PFSK-1 (cell line): ENCODE measurements around the gene EPG5.

Source experiments
- FOXP2 ChIP-seq: optimal IDR thresholded peaks from 2 replicates; pipeline ENCODE3; 2011; ENCODE audit warnings: borderline replicate concordance, control low read depth, inconsistent platforms; ENCODE audit not compliant: insufficient read depth; ENCODE audit errors: extremely low read length, extremely low read depth
- POLR2AphosphoS5 ChIP-seq: IDR thresholded peaks from 2 replicates; pipeline ENCODE4 v1.6.1; 2012; ENCODE audit warnings: low read depth, mild to moderate bottlenecking, control low read depth, low read length, moderate library complexity
- SIN3A ChIP-seq: IDR thresholded peaks from 2 replicates; pipeline ENCODE4 v1.6.1; 2012; ENCODE audit warnings: mild to moderate bottlenecking, low read length, moderate library complexity, borderline replicate concordance; ENCODE audit not compliant: insufficient read depth
- TAF1 ChIP-seq: IDR thresholded peaks from 2 replicates; pipeline ENCODE4 v1.6.1; 2012; ENCODE audit warnings: low read length, control low read depth, borderline replicate concordance; ENCODE audit not compliant: insufficient read depth
- TF ChIP-seq, protein P1 (sequence below), 2 experiments: IDR thresholded peaks; 2 replicates each; pipeline versions ENCODE4 v1.6.1 to v1.8.0; 2011 to 2012; ENCODE audit warnings: low read depth in 2 of 2, low read length in 2 of 2, control low read depth in 1 of 2, inconsistent platforms in 1 of 2, mild to moderate bottlenecking in 1 of 2, moderate library complexity in 1 of 2; ENCODE audit not compliant: insufficient read depth in 1 of 2

Gene EPG5

DNA sequence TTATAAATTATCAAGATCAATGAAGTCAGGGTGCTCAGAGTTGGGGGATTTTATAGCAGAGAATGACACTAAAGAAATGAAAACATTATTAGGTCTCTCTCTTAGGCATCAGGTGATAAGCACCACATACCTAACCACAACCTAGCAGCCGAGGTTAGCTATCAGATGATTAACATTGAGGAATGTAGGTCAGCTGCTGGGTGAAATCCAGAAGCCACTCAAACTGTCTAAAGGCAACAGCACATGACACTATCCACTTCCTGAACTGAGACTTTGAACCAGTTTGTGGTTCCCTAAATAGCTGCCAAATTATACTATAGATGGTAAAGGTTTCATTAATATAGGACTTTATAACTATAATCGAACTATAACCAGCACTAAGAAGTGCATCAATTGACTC is 4.7 kb downstream of the EPG5 start:
- no peak for TF ChIP-seq TAF1
- TF ChIP-seq POLR2AphosphoS5 = no peak
- TF ChIP-seq, protein P1, sequence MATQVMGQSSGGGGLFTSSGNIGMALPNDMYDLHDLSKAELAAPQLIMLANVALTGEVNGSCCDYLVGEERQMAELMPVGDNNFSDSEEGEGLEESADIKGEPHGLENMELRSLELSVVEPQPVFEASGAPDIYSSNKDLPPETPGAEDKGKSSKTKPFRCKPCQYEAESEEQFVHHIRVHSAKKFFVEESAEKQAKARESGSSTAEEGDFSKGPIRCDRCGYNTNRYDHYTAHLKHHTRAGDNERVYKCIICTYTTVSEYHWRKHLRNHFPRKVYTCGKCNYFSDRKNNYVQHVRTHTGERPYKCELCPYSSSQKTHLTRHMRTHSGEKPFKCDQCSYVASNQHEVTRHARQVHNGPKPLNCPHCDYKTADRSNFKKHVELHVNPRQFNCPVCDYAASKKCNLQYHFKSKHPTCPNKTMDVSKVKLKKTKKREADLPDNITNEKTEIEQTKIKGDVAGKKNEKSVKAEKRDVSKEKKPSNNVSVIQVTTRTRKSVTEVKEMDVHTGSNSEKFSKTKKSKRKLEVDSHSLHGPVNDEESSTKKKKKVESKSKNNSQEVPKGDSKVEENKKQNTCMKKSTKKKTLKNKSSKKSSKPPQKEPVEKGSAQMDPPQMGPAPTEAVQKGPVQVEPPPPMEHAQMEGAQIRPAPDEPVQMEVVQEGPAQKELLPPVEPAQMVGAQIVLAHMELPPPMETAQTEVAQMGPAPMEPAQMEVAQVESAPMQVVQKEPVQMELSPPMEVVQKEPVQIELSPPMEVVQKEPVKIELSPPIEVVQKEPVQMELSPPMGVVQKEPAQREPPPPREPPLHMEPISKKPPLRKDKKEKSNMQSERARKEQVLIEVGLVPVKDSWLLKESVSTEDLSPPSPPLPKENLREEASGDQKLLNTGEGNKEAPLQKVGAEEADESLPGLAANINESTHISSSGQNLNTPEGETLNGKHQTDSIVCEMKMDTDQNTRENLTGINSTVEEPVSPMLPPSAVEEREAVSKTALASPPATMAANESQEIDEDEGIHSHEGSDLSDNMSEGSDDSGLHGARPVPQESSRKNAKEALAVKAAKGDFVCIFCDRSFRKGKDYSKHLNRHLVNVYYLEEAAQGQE (IDR thresholded peaks at IDR 0.05; ENCODE audit: insufficient read depth in 1 of 2, low read depth in 2 of 2, low read length in 2 of 2) = no peak
- no peak for TF ChIP-seq SIN3A
- no peak for TF ChIP-seq FOXP2

DNA sequence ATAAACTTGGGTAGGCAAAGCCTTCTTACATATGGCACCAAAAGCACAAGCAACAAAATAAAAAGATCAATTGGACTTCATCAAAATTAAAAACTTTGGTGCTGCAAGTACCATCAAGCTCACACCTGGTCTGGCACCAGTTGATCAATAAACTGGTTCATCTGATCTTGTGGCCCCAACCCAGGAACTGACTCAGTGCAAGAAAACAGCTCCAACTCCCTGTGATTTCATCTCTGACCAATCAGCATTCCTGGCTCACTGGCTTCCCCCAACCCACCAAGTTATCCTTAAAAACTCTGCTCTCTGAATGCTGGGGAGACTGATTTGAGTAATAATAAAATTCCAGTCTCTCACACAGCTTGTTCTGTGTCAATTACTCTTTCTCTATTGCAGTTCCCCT is 8.4 kb downstream of the EPG5 start:
- TF ChIP-seq SIN3A (no peak), TAF1 (no peak)

DNA sequence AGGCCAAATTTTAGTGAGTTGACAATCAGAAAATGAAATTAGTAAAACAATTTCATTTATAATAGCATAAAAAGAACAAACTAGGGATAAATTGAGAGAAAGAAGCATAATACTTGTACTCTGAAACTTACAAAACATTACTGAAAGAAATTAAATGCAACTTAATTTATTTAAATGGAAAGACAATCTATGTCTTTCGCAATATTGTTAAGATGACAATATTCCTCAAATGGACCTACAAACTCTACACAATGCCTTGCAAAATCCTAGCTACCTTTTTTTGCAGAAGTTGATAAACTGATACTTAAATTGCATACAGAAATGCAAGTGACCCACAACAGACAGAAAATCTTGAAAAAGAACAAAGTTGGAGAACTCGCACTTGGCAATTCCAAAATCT is 9.1 kb downstream of the EPG5 start:
- TF ChIP-seq, protein P1 (IDR thresholded peaks at IDR 0.05; ENCODE audit: insufficient read depth in 1 of 2, low read depth in 2 of 2, low read length in 2 of 2) = no peak
- TF ChIP-seq TAF1 (no peak), POLR2AphosphoS5 (no peak), FOXP2 (no peak), SIN3A (no peak)

DNA sequence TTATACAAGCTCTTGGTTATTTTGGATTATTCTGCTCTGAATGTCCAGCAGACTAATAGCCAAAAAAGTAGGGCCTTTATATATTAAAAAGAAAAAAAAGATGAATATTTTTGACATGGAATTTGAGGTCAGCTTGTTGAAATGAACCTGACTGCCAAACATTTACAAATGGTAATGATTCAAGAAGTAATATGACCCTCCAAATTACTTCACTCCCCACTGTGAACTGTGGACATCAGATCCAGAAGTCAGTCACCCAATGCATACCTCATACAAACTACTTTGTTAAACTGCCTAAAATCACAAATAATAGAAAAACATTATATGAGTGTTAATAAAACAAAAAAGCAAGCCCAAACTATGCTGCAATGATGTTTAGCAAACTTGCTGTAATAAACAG is 10.0 kb downstream of the EPG5 start:
- no peak for TF ChIP-seq FOXP2
- no peak for TF ChIP-seq SIN3A

DNA sequence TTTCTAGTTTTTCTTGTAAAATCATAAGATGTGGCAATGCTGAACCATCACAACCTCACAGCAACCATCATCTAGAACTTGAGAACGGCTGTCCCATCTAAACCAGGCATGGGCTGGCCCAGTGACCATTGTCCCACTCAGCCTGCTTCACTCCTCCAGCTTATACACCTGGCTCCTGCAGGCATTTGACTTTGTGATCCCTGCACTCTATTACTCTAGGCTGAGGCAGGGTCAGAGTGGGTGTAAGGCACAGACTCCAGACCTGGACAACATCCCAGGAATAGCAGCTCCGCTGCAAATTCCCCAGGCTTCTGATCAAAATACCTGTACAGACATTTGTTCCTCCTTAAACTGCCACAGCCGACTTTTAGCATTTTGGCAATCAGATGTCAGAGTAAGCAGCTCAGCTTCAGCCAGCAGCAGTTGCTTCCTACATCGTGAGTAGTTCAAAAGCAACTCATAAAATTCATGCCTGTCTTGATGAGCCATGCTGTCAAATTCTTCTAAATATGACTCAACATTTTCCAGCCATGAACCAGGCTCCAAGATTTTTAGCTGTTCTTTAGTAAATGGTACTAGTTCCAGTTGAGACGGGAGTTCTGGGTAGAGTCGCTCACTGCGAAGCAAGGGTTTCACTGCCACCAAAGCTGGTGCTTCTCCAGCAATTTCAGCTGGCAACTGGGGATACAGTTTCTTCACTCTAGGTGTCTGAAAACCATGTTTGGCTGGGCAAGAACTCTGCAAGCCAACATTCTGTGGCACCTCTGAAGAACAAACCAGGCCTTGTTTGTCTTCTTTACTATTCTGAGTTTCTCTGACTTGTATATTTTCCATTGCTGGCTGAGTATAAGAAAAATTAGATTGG is 12.8 kb downstream of the EPG5 start:
- TF ChIP-seq, protein P1 (IDR thresholded peaks at IDR 0.05; ENCODE audit: insufficient read depth in 1 of 2, low read depth in 2 of 2, low read length in 2 of 2) = no peak

DNA sequence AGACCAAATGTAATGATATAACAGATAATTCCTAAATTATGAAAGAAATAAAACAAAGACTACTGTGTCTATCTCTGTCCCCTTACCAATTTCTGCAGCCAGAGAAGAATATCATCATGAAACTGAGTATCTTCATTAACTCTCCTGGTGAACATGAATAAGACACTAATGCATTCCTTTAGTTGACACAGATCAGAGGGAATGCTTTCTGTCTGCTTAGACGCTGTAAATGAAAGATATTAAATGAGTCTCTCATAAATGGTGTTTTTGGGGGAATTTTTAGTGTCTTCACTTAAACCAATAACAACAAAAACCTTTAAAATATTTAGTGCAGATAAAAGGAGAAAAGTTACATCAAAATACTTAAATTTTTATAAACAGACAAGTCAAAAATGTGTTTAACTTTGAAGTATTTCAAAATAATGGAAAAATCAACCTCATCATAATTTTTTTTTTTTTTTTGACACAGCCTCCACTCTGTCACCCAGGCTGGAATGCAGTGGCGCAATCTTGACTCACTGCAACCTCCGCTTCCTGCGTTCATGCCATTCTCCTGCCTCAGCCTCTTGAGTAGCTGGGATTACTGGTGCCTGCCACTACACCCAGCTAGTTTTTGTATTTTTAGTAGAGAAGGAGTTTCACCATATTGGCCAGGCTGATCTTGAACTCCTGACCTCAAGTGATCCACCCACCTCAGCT is 16.0 kb downstream of the EPG5 start:
- TF ChIP-seq FOXP2 = no peak
- TF ChIP-seq SIN3A = no peak
- TF ChIP-seq, protein P1 (IDR thresholded peaks at IDR 0.05; ENCODE audit: insufficient read depth in 1 of 2, low read depth in 2 of 2, low read length in 2 of 2) = no peak
- no peak for TF ChIP-seq POLR2AphosphoS5
- TF ChIP-seq TAF1 = no peak
